Measurements from ENCODE around the gene PIGX. TPM values are rescaled to one million over a fixed set of nuclear protein-coding genes. Genes with fewer than 3 reads are reported as not detected.

The PIGX gene
- total and polyA plus RNA-seq, 10 donors: 4.5 to 29.2 (median 15.5) TPM

- no peak overlapping the region for H3K4me3 ChIP-seq
- no peaks in the 10 kb centered on the region for H3K27me3 ChIP-seq (replicated peaks in 1 of 7)
- TF ChIP-seq POLR2AphosphoS5 (IDR thresholded peaks at IDR 0.05) (no peak), CTCF (IDR thresholded peaks at IDR 0.05 in 8 of 11, conservative IDR thresholded peaks at IDR 0.05 in 3 of 11) (peak in 1 of 11 experiments; percentile 26)
- WGBS, 5 donors: 48 to 66% (median 55%) methylated on average over 8 of the region's 8 CpGs
- no peak for DNase-seq
- H3K9me3 ChIP-seq: peaks cover 0 to 6% (median 0%) of the 10 kb centered on the region in 8 donors
- peaks cover 3 to 80% (median 57%) of the 10 kb centered on the region in 6 donors for H3K4me1 ChIP-seq
- peak overlapping the region in 3 of 8 donors; percentile 30 to 43 (median 32) for H3K27ac ChIP-seq
- intact Hi-C loops (cut with DNase I; ENCODE audit: low total_unique reads): no loop called here
- H3K36me3 ChIP-seq: peaks cover 0 to 62% (median 4%) of the 10 kb centered on the region in 6 donors
These were observed 36.9 kb downstream of the PIGX start for GRCh38 chr3:196749125-196749524.

- TF ChIP-seq POLR2AphosphoS5 (IDR thresholded peaks at IDR 0.05) (no peak), CTCF (IDR thresholded peaks at IDR 0.05 in 8 of 11, conservative IDR thresholded peaks at IDR 0.05 in 3 of 11) (no peak), POLR2A (IDR thresholded peaks at IDR 0.05) (no peak)
- H3K36me3 ChIP-seq: peaks cover 0 to 69% (median 7%) of the 10 kb centered on the region in 6 donors
- no peak overlapping the region for H3K4me3 ChIP-seq
- H3K27me3 ChIP-seq (replicated peaks in 1 of 7): no peaks in the 10 kb centered on the region
- DNase-seq: no peak
- H3K4me1 ChIP-seq: peaks cover 6 to 68% (median 42%) of the 10 kb centered on the region in 6 donors
- peak overlapping the region in 1 of 8 donors; percentile 25 for H3K27ac ChIP-seq
- H3K9me3 ChIP-seq: peaks cover 2 to 23% (median 17%) of the 10 kb centered on the region in 8 donors
- intact Hi-C loops (cut with DNase I; ENCODE audit: low total_unique reads): no loop called here
- WGBS, 5 donors: 91 to 98% (median 97%) methylated on average over 8 of the region's 8 CpGs
These were observed 41.0 kb downstream of the PIGX start for GRCh38 chr3:196753201-196753600.

- TF ChIP-seq POLR2AphosphoS5 (IDR thresholded peaks at IDR 0.05): peak in 1 of 3 donors; percentile 17
- TF ChIP-seq CTCF (IDR thresholded peaks at IDR 0.05 in 8 of 11, conservative IDR thresholded peaks at IDR 0.05 in 3 of 11): no peak
- 57 to 78% (median 67%) methylated on average over 9 of the region's 9 CpGs for WGBS, 5 donors
- H3K27ac ChIP-seq: peak overlapping the region in 2 of 8 donors; percentile 22 to 25
- H3K4me3 ChIP-seq: no peak overlapping the region
- DNase-seq: no peak
- intact Hi-C loops (cut with DNase I; ENCODE audit: low total_unique reads): no loop called here
- H3K36me3 ChIP-seq: peaks cover 0 to 68% (median 7%) of the 10 kb centered on the region in 6 donors
- H3K27me3 ChIP-seq (replicated peaks in 1 of 7): no peaks in the 10 kb centered on the region
- H3K4me1 ChIP-seq: peaks cover 3 to 68% (median 37%) of the 10 kb centered on the region in 6 donors
- H3K9me3 ChIP-seq: peaks cover 2 to 23% (median 17%) of the 10 kb centered on the region in 8 donors
These were observed 42.2 kb downstream of the PIGX start for GRCh38 chr3:196754091-196754981.

GRCh38 chr3:196756732-196757131 lies 44.6 kb downstream of the PIGX start:
- 73 to 97% (median 84%) methylated on average over 4 of the region's 4 CpGs for WGBS, 5 donors
- H3K36me3 ChIP-seq: peaks cover 0 to 58% (median 5%) of the 10 kb centered on the region in 6 donors
- TF ChIP-seq POLR2AphosphoS5 (IDR thresholded peaks at IDR 0.05) (no peak), POLR2A (IDR thresholded peaks at IDR 0.05) (no peak), CTCF (IDR thresholded peaks at IDR 0.05 in 8 of 11, conservative IDR thresholded peaks at IDR 0.05 in 3 of 11) (no peak)
- intact Hi-C loops (cut with DNase I; ENCODE audit: low total_unique reads): no loop called here
- no peak overlapping the region for H3K27ac ChIP-seq
- no peak for DNase-seq
- no peaks in the 10 kb centered on the region for H3K27me3 ChIP-seq (replicated peaks in 1 of 7)
- H3K4me1 ChIP-seq: peaks cover 3 to 63% (median 27%) of the 10 kb centered on the region in 6 donors
- no peak overlapping the region for H3K4me3 ChIP-seq
- peaks cover 2 to 23% (median 17%) of the 10 kb centered on the region in 8 donors for H3K9me3 ChIP-seq

Data from spleen (tissue), 11 donors.